ENCODE results near the gene MRTFA.

DNA sequence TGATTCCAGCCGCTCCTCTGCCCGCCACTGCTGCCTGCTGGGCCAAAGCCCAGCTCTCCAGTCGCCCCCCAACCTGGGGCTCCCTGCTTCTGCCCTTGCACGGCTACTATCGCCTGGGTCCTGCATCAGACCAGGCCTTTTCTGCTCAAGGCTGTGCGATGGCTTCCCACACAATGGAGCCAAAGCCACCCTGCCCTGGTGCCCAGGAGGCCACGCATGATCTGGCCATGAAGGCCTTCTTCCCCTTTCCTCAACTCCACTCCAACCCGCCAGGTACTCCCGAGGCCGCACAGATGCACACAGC, 220.3 kb downstream of the MRTFA start:
- TF ChIP-seq POLR2AphosphoS5 (IDR thresholded peaks at IDR 0.05; ENCODE audit: low read depth, low read length) (no peak), POLR2A (IDR thresholded peaks at IDR 0.05; ENCODE audit: low read depth, low read length) (no peak)
